Measurements from ENCODE around the gene IL22RA1. TPM values are rescaled to one million over a fixed set of nuclear protein-coding genes. Genes with fewer than 3 reads are reported as not detected.
A peak's percentile ranks its signal among the peaks of the same experiment; 100 is the strongest.

Gene IL22RA1
- total and polyA plus RNA-seq, 7 experiments from 2014 or later: not detected

GRCh38 chr1:24179251-24179840 lies 36.4 kb upstream of the IL22RA1 start:
- H3K4me1 ChIP-seq (ENCODE audit: control insufficient read depth in 2 of 2, insufficient read depth in 2 of 2, low read length in 2 of 2): no peaks in the 10 kb centered on the region
- no peak for ATAC-seq
- Mint-ChIP-seq H3K36me3 (peaks cover 0 to 7% (median 4%) of the 10 kb centered on the region in 5 donors), H3K4me3 (no peak overlapping the region), H3K27ac (no peak overlapping the region), H3K4me1 (peaks cover 0 to 5% (median 0%) of the 10 kb centered on the region in 7 donors), H3K27me3 (peaks cover 0 to 11% (median 0%) of the 10 kb centered on the region in 5 donors), H3K9me3 (no peaks in the 10 kb centered on the region)
- CTCF ChIA-PET: interaction anchor here (0.8 to 1.2 kb wide), 2 partner anchors 11 to 29 kb away, joined by 3 read pairs; no protein-coding TSS in a partner anchor
- no peaks in the 10 kb centered on the region for H3K9me3 ChIP-seq (ENCODE audit: control insufficient read depth in 2 of 3, low read length in 3 of 3)
- intact Hi-C loops (cut with micrococcal nuclease): no loop called here
- no peak overlapping the region for H3K27ac ChIP-seq (ENCODE audit: low read depth, low read length)
- H3K4me3 ChIP-seq (ENCODE audit: low read length): no peak overlapping the region
- H3K27me3 ChIP-seq (ENCODE audit: control insufficient read depth in 2 of 2, insufficient read depth in 2 of 2, low read length in 2 of 2): no peaks in the 10 kb centered on the region
- DNase-seq: no peak
- POLR2A ChIA-PET: no interaction called here
- no peaks in the 10 kb centered on the region for H3K36me3 ChIP-seq (ENCODE audit: control insufficient read depth in 2 of 3, insufficient read depth in 3 of 3, low read length in 3 of 3)

GRCh38 chr1:24178407-24178806 lies 35.5 kb upstream of the IL22RA1 start:
- ChIA-PET CTCF (interaction anchor here (0.5 to 1.2 kb wide), 2 partner anchors 28 to 64 kb away, joined by 3 read pairs; no protein-coding TSS in a partner anchor), POLR2A (interaction anchor here (0.7 kb wide), 1 partner anchor 412 kb away, joined by 3 read pairs; no protein-coding TSS in a partner anchor)
- H3K9me3 Mint-ChIP-seq: no peaks in the 10 kb centered on the region

GRCh38 chr1:24177161-24177560 lies 34.2 kb upstream of the IL22RA1 start:
- H3K4me1 ChIP-seq (ENCODE audit: control insufficient read depth in 2 of 2, insufficient read depth in 2 of 2, low read length in 2 of 2): no peaks in the 10 kb centered on the region
- intact Hi-C loops (cut with micrococcal nuclease): no loop called here
- no peak overlapping the region for H3K27ac ChIP-seq (ENCODE audit: low read depth, low read length)
- Mint-ChIP-seq H3K27me3 (peaks cover 0 to 16% (median 0%) of the 10 kb centered on the region in 5 donors), H3K27ac (no peak overlapping the region), H3K36me3 (peaks cover 0 to 10% (median 7%) of the 10 kb centered on the region in 5 donors), H3K4me3 (no peak overlapping the region), H3K9me3 (no peaks in the 10 kb centered on the region), H3K4me1 (no peaks in the 10 kb centered on the region)
- H3K36me3 ChIP-seq (ENCODE audit: control insufficient read depth in 2 of 3, insufficient read depth in 3 of 3, low read length in 3 of 3): no peaks in the 10 kb centered on the region
- POLR2A ChIA-PET: no interaction called here
- CTCF ChIA-PET: no interaction called here
- no peaks in the 10 kb centered on the region for H3K9me3 ChIP-seq (ENCODE audit: control insufficient read depth in 2 of 3, low read length in 3 of 3)
- DNase-seq (no peak), ATAC-seq (no peak)
- H3K27me3 ChIP-seq (ENCODE audit: control insufficient read depth in 2 of 2, insufficient read depth in 2 of 2, low read length in 2 of 2): no peaks in the 10 kb centered on the region
- no peak overlapping the region for H3K4me3 ChIP-seq (ENCODE audit: low read length)

More at GRCh38 chr1:24178407-24178806, 35.5 kb upstream of the IL22RA1 start:
- Mint-ChIP-seq H3K27ac (no peak overlapping the region), H3K36me3 (peaks cover 0 to 10% (median 7%) of the 10 kb centered on the region in 5 donors), H3K4me3 (no peak overlapping the region), H3K27me3 (peaks cover 0 to 13% (median 0%) of the 10 kb centered on the region in 5 donors), H3K4me1 (no peaks in the 10 kb centered on the region)
- no peak overlapping the region for H3K4me3 ChIP-seq (ENCODE audit: low read length)
- H3K27ac ChIP-seq (ENCODE audit: low read depth, low read length): no peak overlapping the region
- H3K27me3 ChIP-seq (ENCODE audit: control insufficient read depth in 2 of 2, insufficient read depth in 2 of 2, low read length in 2 of 2): no peaks in the 10 kb centered on the region
- no peaks in the 10 kb centered on the region for H3K36me3 ChIP-seq (ENCODE audit: control insufficient read depth in 2 of 3, insufficient read depth in 3 of 3, low read length in 3 of 3)
- no peak for ATAC-seq
- intact Hi-C loops (cut with micrococcal nuclease): no loop called here
- H3K9me3 ChIP-seq (ENCODE audit: control insufficient read depth in 2 of 3, low read length in 3 of 3): no peaks in the 10 kb centered on the region
- DNase-seq: no peak
- no peaks in the 10 kb centered on the region for H3K4me1 ChIP-seq (ENCODE audit: control insufficient read depth in 2 of 2, insufficient read depth in 2 of 2, low read length in 2 of 2)

- H3K9me3 Mint-ChIP-seq: no peaks in the 10 kb centered on the region
- no peak overlapping the region for H3K4me3 ChIP-seq (ENCODE audit: low read length)
- no peaks in the 10 kb centered on the region for H3K36me3 ChIP-seq (ENCODE audit: control insufficient read depth in 2 of 3, insufficient read depth in 3 of 3, low read length in 3 of 3)
- POLR2A ChIA-PET: no interaction called here
- no peaks in the 10 kb centered on the region for H3K27me3 ChIP-seq (ENCODE audit: control insufficient read depth in 2 of 2, insufficient read depth in 2 of 2, low read length in 2 of 2)
- CTCF ChIA-PET: no interaction called here
- peaks cover 0 to 16% (median 0%) of the 10 kb centered on the region in 5 donors for H3K27me3 Mint-ChIP-seq
- H3K4me1 ChIP-seq (ENCODE audit: control insufficient read depth in 2 of 2, insufficient read depth in 2 of 2, low read length in 2 of 2): no peaks in the 10 kb centered on the region
- no peak overlapping the region for H3K27ac Mint-ChIP-seq
- no peak overlapping the region for H3K4me3 Mint-ChIP-seq
- DNase-seq (no peak), ATAC-seq (no peak)
- H3K9me3 ChIP-seq (ENCODE audit: control insufficient read depth in 2 of 3, low read length in 3 of 3): no peaks in the 10 kb centered on the region
- peaks cover 0 to 8% (median 6%) of the 10 kb centered on the region in 5 donors for H3K36me3 Mint-ChIP-seq
- intact Hi-C loops (cut with micrococcal nuclease): no loop called here
- no peak overlapping the region for H3K27ac ChIP-seq (ENCODE audit: low read depth, low read length)
- H3K4me1 Mint-ChIP-seq: no peaks in the 10 kb centered on the region
Measured at GRCh38 chr1:24175033-24175755, 32.3 kb upstream of the IL22RA1 start.

GRCh38 chr1:24173638-24174575 lies 31.0 kb upstream of the IL22RA1 start:
- Mint-ChIP-seq H3K4me1 (no peaks in the 10 kb centered on the region), H3K4me3 (no peak overlapping the region), H3K27ac (peak overlapping the region in 1 of 9 donors; percentile 17), H3K9me3 (no peaks in the 10 kb centered on the region), H3K27me3 (peaks cover 0 to 16% (median 0%) of the 10 kb centered on the region in 5 donors), H3K36me3 (peaks cover 0 to 8% (median 6%) of the 10 kb centered on the region in 5 donors)
- Histone ChIP-seq H3K4me3 (ENCODE audit: low read length) (no peak overlapping the region), H3K27ac (ENCODE audit: low read depth, low read length) (no peak overlapping the region), H3K27me3 (ENCODE audit: control insufficient read depth in 2 of 2, insufficient read depth in 2 of 2, low read length in 2 of 2) (no peaks in the 10 kb centered on the region), H3K9me3 (ENCODE audit: control insufficient read depth in 2 of 3, low read length in 3 of 3) (no peaks in the 10 kb centered on the region), H3K4me1 (ENCODE audit: control insufficient read depth in 2 of 2, insufficient read depth in 2 of 2, low read length in 2 of 2) (no peaks in the 10 kb centered on the region), H3K36me3 (ENCODE audit: control insufficient read depth in 2 of 3, insufficient read depth in 3 of 3, low read length in 3 of 3) (no peaks in the 10 kb centered on the region)
- ChIA-PET CTCF (no interaction called here), POLR2A (no interaction called here)
- intact Hi-C loops (cut with micrococcal nuclease): no loop called here
- DNase-seq (no peak), ATAC-seq (no peak)

GRCh38 chr1:24172598-24172997 lies 29.7 kb upstream of the IL22RA1 start:
- ATAC-seq: no peak
- H3K9me3 Mint-ChIP-seq: no peaks in the 10 kb centered on the region
- intact Hi-C loops (cut with micrococcal nuclease): no loop called here
- DNase-seq: no peak
- Histone ChIP-seq H3K27ac (ENCODE audit: low read depth, low read length) (no peak overlapping the region), H3K36me3 (ENCODE audit: control insufficient read depth in 2 of 3, insufficient read depth in 3 of 3, low read length in 3 of 3) (no peaks in the 10 kb centered on the region), H3K4me1 (ENCODE audit: control insufficient read depth in 2 of 2, insufficient read depth in 2 of 2, low read length in 2 of 2) (no peaks in the 10 kb centered on the region), H3K4me3 (ENCODE audit: low read length) (no peak overlapping the region), H3K27me3 (ENCODE audit: control insufficient read depth in 2 of 2, insufficient read depth in 2 of 2, low read length in 2 of 2) (no peaks in the 10 kb centered on the region), H3K9me3 (ENCODE audit: control insufficient read depth in 2 of 3, low read length in 3 of 3) (no peaks in the 10 kb centered on the region)
- H3K27ac Mint-ChIP-seq: no peak overlapping the region
- ChIA-PET CTCF (no interaction called here), POLR2A (no interaction called here)
- H3K36me3 Mint-ChIP-seq: peaks cover 3 to 11% (median 4%) of the 10 kb centered on the region in 5 donors
- no peaks in the 10 kb centered on the region for H3K4me1 Mint-ChIP-seq
- H3K27me3 Mint-ChIP-seq: peaks cover 0 to 16% (median 0%) of the 10 kb centered on the region in 5 donors
- H3K4me3 Mint-ChIP-seq: no peak overlapping the region

Data from naive thymus-derived CD4-positive, alpha-beta T cell (primary cell).